ENCODE data around the gene FLRT3.

The FLRT3 gene

GRCh38 chr20:14344746-14345145 is 7.3 kb upstream of the FLRT3 start:
- no peaks in the 10 kb centered on the region; the same call in 1 of the 2 replicates for H3K4me1 ChIP-seq
- no peaks in the 10 kb centered on the region for H3K36me3 ChIP-seq
- no peak for DNase-seq

DNA sequence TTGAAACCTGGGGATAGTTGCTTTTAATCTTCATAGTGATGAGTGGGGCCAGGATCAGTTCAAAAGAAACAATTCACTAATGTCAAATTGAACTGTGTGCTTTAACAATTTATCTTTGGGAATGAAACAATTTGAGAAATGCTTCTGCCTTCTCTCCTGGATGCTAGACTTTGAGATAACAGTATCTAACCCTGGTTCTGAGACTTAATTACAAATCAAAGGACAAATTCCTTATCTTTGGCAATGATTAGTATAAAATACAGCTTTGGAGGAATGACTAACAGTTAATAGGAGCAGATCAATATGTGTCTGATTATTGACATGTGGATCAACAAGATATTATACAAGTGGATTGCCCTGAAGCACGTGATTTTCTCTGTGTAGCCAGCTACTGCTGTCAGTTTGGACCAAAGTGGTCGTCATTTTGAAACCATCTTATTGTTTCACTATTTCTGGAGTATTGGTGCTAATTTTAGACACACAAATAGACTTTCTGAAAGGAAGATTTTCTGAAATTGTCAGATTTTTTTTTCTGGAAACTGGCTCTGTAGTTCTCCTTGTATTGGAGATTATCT is 6.2 kb upstream of the FLRT3 start:
- Histone ChIP-seq H3K36me3 (no peaks in the 10 kb centered on the region), H3K27me3 (no peaks in the 10 kb centered on the region), H3K9me3 (no peaks in the 10 kb centered on the region), H3K4me3 (ENCODE audit: low read depth, low read length) (no peak overlapping the region), H3K4me1 (no peaks in the 10 kb centered on the region; the same call in 1 of the 2 replicates)
- TF ChIP-seq, protein P1, sequence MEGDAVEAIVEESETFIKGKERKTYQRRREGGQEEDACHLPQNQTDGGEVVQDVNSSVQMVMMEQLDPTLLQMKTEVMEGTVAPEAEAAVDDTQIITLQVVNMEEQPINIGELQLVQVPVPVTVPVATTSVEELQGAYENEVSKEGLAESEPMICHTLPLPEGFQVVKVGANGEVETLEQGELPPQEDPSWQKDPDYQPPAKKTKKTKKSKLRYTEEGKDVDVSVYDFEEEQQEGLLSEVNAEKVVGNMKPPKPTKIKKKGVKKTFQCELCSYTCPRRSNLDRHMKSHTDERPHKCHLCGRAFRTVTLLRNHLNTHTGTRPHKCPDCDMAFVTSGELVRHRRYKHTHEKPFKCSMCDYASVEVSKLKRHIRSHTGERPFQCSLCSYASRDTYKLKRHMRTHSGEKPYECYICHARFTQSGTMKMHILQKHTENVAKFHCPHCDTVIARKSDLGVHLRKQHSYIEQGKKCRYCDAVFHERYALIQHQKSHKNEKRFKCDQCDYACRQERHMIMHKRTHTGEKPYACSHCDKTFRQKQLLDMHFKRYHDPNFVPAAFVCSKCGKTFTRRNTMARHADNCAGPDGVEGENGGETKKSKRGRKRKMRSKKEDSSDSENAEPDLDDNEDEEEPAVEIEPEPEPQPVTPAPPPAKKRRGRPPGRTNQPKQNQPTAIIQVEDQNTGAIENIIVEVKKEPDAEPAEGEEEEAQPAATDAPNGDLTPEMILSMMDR (IDR thresholded peaks at IDR 0.05; ENCODE audit: low read depth, low read length) = no peak
- no peak for DNase-seq

More at GRCh38 chr20:14344746-14345145, 7.3 kb upstream of the FLRT3 start:
- Histone ChIP-seq H3K27me3 (no peaks in the 10 kb centered on the region), H3K9me3 (no peaks in the 10 kb centered on the region), H3K4me3 (ENCODE audit: low read depth, low read length) (no peak overlapping the region)
- TF ChIP-seq, protein P1 (IDR thresholded peaks at IDR 0.05; ENCODE audit: low read depth, low read length) = no peak

DNA sequence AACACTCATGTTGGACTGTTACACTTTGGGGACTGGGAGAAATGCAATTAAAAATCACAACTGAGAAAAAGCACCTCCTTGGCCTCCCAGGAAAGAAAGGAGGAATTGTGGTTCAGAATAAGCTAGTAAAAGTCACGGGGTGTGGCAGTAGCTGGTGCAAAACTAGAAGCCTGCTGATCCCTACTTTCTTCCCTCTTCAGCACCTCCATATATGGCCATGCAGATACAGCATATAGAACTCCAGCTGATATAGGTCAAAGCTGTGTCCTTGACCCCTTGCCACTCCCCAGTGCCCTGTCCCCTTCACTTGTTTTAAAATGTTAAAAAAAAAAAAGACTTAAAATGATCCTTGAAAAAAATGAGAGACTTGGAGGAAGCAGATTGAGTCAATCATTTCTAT is 5.5 kb upstream of the FLRT3 start:
- H3K4me3 ChIP-seq (ENCODE audit: low read depth, low read length) = no peak overlapping the region
- H3K36me3 ChIP-seq = no peaks in the 10 kb centered on the region
- no peaks in the 10 kb centered on the region; the same call in 1 of the 2 replicates for H3K4me1 ChIP-seq
- H3K27me3 ChIP-seq = no peaks in the 10 kb centered on the region
- H3K9me3 ChIP-seq = no peaks in the 10 kb centered on the region
- no peak for DNase-seq
- TF ChIP-seq, protein P1 (IDR thresholded peaks at IDR 0.05; ENCODE audit: low read depth, low read length) = no peak

- DNase-seq = no peak
- Histone ChIP-seq H3K27me3 (no peaks in the 10 kb centered on the region), H3K4me3 (ENCODE audit: low read depth, low read length) (no peak overlapping the region), H3K9me3 (no peaks in the 10 kb centered on the region), H3K4me1 (no peaks in the 10 kb centered on the region; the same call in 1 of the 2 replicates), H3K36me3 (no peaks in the 10 kb centered on the region)
- TF ChIP-seq, protein P1 (IDR thresholded peaks at IDR 0.05; ENCODE audit: low read depth, low read length) = no peak
These were observed 4.4 kb upstream of the FLRT3 start for GRCh38 chr20:14341801-14342200.

- H3K36me3 ChIP-seq = no peaks in the 10 kb centered on the region
- no peaks in the 10 kb centered on the region for H3K9me3 ChIP-seq
- no peaks in the 10 kb centered on the region for H3K27me3 ChIP-seq
- peak overlapping the region; percentile 70 for H3K4me3 ChIP-seq (ENCODE audit: low read depth, low read length)
- peak; percentile 24 for DNase-seq
- TF ChIP-seq, protein P1 (IDR thresholded peaks at IDR 0.05; ENCODE audit: low read depth, low read length) = peak; percentile 24; the same call in 1 of the 2 replicates
- peaks cover 5% of the 10 kb centered on the region for H3K4me1 ChIP-seq
These were observed 726 bp downstream of the FLRT3 start for GRCh38 chr20:14336686-14337085.

- DNase-seq = no peak
- Histone ChIP-seq H3K36me3 (no peaks in the 10 kb centered on the region), H3K27me3 (no peaks in the 10 kb centered on the region), H3K9me3 (no peaks in the 10 kb centered on the region), H3K4me3 (ENCODE audit: low read depth, low read length) (peak overlapping the region; percentile 70), H3K4me1 (peaks cover 8% of the 10 kb centered on the region)
- TF ChIP-seq, protein P1 (IDR thresholded peaks at IDR 0.05; ENCODE audit: low read depth, low read length) = no peak
These were observed 2.4 kb downstream of the FLRT3 start for GRCh38 chr20:14335052-14335451.
